HG03439 (cell line): ENCODE measurements around the gene TAPBP.
A peak's percentile ranks its signal among the peaks of the same experiment; 100 is the strongest.
"Not testable (repeated sequence)": the region's sequence is repeated elsewhere in the genome, so short reads cannot be mapped to it uniquely, and the experiment has no call there.

Experiments
- ATAC-seq: cut with Tn5 transposase; IDR thresholded peaks from one replicate; pipeline ENCODE4 v1.9.1; 2021; ENCODE audit warnings: mild to moderate bottlenecking, moderate library complexity; ENCODE audit not compliant: unreplicated experiment

The TAPBP gene

GRCh38 chr6:33313709-33314514 lies at the start of gene TAPBP:
Gene TAPBP (minus strand): TSS chr6:33314078. CDS start chr6:33314041, 37 bp downstream.
- peak; percentile 36 for ATAC-seq

GRCh38 chr6:33363486-33363885 lies 49.6 kb upstream of the TAPBP start:
- not testable (repeated sequence) for ATAC-seq

DNA sequence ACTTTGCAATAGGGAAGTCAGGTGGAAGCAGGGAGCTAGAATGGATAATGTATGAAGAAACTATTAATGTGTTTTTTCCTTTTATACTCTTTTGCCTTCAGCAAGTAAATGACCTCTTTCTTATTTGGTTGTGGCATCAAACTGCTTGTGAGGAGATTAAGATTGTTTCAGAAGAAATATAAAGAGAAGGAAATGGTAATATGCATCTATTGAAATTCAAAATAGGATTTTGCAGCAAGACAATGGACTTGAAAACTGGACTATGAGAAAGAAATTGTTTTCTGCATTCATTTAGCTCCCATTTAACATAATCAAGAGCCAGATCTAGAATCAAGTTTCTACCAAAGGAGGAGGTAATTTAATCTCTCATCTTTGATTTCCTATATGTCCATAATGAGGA lies 45.5 kb upstream of the TAPBP start:
- ATAC-seq, result no peak

- not testable (repeated sequence) for ATAC-seq
These were observed 43.4 kb upstream of the TAPBP start for GRCh38 chr6:33357160-33357871.

- no peak for ATAC-seq
These were observed 42.4 kb upstream of the TAPBP start for GRCh38 chr6:33356295-33356694.

GRCh38 chr6:33355860-33356259 lies 42.0 kb upstream of the TAPBP start:
- not testable (repeated sequence) for ATAC-seq

DNA sequence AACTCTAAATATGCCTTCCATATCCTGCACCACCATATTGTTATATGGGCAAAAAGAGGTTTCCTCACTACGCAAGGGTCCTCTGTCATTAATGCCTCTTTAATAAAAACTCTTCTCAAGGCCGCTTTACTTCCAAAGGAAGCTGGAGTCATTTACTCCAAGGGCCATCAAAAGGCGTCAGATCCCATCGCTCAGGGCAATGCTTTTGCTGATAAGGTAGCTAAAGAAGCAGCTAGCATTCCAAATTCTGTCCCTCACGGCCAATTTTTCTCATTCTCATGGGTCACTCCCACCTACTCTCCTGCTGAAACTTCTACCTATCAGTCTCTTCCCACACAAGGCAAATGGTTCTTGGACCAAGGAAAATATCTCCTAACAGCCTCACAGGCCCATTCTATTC lies 33.9 kb upstream of the TAPBP start:
- no peak for ATAC-seq

DNA sequence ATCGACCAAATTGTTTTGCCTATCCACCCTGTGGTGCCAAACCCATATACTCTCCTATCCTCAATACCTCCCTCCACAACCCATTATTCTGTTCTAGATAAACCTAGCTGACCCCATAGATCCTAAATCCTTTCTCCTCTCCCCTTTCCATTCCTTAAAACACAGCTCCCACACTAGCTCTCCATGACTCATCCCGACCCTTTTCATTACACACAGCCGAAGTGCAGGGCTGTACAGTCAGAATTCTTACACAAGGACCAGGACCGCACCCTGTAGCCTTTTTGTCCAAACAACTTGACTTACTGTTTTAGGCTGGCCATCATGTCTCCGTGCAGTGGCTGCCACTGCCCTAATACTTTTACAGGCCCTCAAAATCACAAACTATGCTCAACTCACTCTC lies 33.1 kb upstream of the TAPBP start:
- not testable (repeated sequence) for ATAC-seq

GRCh38 chr6:33344701-33345697 lies 31.1 kb upstream of the TAPBP start:
- peak; percentile 13 for ATAC-seq

GRCh38 chr6:33343953-33344611 lies 30.2 kb upstream of the TAPBP start:
- peak; percentile 65 for ATAC-seq

DNA sequence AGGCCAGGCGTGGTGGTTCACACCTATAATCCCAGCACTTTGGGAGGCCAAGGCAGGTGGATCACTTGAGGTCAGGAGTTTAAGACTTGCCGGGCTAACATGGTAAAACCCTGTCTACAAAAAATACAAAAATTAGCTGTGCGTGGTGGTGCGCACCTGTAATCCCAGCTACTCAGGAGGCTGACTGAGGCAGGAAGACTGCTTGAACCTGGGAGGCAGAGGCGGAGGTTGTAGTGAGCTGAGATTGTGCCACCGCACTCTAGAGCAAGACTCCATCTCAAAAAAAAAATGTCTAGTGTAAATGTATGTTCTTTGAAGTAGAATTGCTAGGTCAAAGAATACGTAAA lies 29.7 kb upstream of the TAPBP start:
- not testable (repeated sequence) for ATAC-seq

GRCh38 chr6:33339193-33339592 lies 25.3 kb upstream of the TAPBP start:
- ATAC-seq, result no peak

- ATAC-seq, result no peak
These were observed 22.6 kb upstream of the TAPBP start for GRCh38 chr6:33336495-33336894.

DNA sequence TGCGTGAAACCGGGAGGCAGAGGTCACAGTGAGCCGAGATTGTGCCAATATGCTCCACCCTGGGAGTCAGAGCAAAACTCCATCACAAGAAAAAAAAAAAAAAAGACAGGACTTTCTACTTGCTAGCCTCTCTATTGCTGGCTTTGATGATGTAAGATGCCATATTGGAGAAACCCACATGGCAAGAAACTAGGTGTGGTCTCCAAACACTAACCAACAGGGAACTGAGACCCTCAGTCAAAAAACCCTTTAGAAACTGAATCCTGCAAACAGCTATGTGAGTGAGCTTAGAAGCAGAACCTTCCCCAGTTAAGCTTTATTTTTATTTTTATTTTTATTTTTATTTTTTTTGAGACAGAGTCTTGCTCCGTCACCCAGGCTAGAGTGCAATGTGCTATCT lies 22.0 kb upstream of the TAPBP start:
- no peak for ATAC-seq

DNA sequence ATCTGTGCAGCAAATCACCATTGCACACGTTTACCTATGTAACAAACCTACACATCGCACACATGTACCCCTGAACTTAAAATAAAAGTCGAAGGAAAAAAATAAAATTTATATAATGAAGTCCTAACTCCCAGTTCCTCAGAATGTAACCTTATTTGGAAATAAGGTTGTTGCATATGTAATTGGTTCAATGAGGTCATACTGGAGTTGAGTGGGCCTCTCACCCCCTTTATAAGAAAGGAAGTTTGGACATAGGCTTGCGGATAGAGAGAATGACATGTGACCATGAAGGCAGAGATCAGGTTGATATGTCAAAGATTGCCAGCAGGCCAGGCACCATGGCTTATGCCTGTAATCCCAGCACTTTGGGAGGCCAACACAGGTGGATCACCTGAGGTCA lies 19.8 kb upstream of the TAPBP start:
- ATAC-seq, result no peak

GRCh38 chr6:33330736-33331135 lies 16.9 kb upstream of the TAPBP start:
- no peak for ATAC-seq

DNA sequence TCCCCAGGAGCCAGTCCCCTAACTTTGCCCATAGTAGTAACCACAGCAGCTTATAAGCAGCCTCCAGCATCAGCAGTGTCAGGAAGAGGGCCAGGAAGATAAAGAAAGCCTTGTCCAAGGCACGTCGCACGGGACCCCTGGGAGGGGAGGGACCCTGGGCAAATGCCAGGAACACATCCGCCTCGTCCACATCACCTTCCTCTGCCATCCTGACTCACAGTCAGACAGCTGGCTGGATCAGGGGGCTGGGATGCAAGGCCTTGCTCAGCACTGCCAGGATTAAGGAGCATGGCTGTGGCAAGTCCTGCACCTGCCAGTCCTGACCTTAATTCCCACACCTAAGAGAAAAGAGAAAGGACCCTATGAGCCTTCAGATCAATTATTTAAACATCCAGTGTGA lies 15.2 kb upstream of the TAPBP start:
- ATAC-seq, result no peak

- no peak for ATAC-seq
These were observed 10.2 kb upstream of the TAPBP start for GRCh38 chr6:33324125-33324524.

GRCh38 chr6:33323623-33323948 lies 9.7 kb upstream of the TAPBP start:
- ATAC-seq, result peak; percentile 10

GRCh38 chr6:33321227-33321626 lies 7.3 kb upstream of the TAPBP start:
- ATAC-seq, result no peak
